Karpas-422 (cell line): ENCODE measurements around the gene PAXIP1. TPM values are rescaled to one million over a fixed set of nuclear protein-coding genes. Genes with fewer than 3 reads are reported as not detected.

Source experiments
- total RNA-seq: library from RNA; depleted of rRNA; stranded (reverse); fragments of >200 nt; shearing (Covaris generic); gene quantifications from 2 replicates; pipeline ENCODE4 v1.2.3, GENCODE V29; 2014; ENCODE audit warnings: low replicate concordance; rRNA removed

Gene PAXIP1
- total RNA-seq, 1 experiment from 2014 or later, result 23.2 TPM

Other genes with a start within 250 kb of the PAXIP1 start
- not detected in 2 replicates for gene HTR5A, start 67.2 kb upstream of the PAXIP1 start, total RNA-seq